Activated CD4-positive, alpha-beta memory T cell treated with anti-CD3 and anti-CD28 coated beads, Interleukin-2, amount 10 ng/mL, durations not matched to agents 7 days and 5 days (primary cell): ENCODE results near the gene GDF15. TPM values are rescaled to one million over a fixed set of nuclear protein-coding genes. Genes with fewer than 3 reads are reported as not detected.

Experiments used
- CTCF ChIA-PET: fragments of 350-600 bp; sonication (Branson Sonifier 250); formaldehyde crosslinking; loops from one replicate; lab custom pipeline; 2021; ENCODE audit warnings: antibody characterized with exemption, inconsistent platforms; lab: Charles Lee
- POLR2A ChIA-PET: fragments of 350-600 bp; sonication (Branson Sonifier 250); formaldehyde crosslinking; loops from one replicate; lab custom pipeline; 2021; ENCODE audit warnings: antibody characterized with exemption; lab: Charles Lee
- DNase-seq: peaks from one replicate; pipeline ENCODE4 v3.0.0-alpha.2; 2020
- H3K27ac Mint-ChIP-seq: one replicate; pipeline ENCODE4 v1.8.0; 2021; ENCODE audit warnings: mild to moderate bottlenecking, mixed read lengths
- H3K27me3 Mint-ChIP-seq: one replicate; pipeline ENCODE4 v1.8.0; 2021; ENCODE audit warnings: mixed read lengths
- H3K36me3 Mint-ChIP-seq: one replicate; pipeline ENCODE4 v1.8.0; 2021; ENCODE audit warnings: low read depth, mixed read lengths
- H3K4me1 Mint-ChIP-seq: one replicate; pipeline ENCODE4 v1.8.0; 2021; ENCODE audit warnings: mixed read lengths
- H3K4me3 Mint-ChIP-seq: one replicate; pipeline ENCODE4 v1.8.0; 2021; ENCODE audit warnings: mild to moderate bottlenecking, mixed read lengths
- H3K9me3 Mint-ChIP-seq: one replicate; pipeline ENCODE4 v1.8.0; 2021; ENCODE audit warnings: mixed read lengths
- total RNA-seq, 2 experiments: library from RNA; stranded (reverse); gene quantifications; one replicate each; pipeline ENCODE4 v1.2.3, GENCODE V29; 2021

GDF15 gene
- total RNA-seq, 2 experiments from 2014 or later = not detected

- H3K9me3 Mint-ChIP-seq = no peaks in the 10 kb centered on the region
- peaks cover 17% of the 10 kb centered on the region for H3K27me3 Mint-ChIP-seq
- CTCF ChIA-PET = interaction anchor here (0.7 to 3.9 kb wide), 9 partner anchors 16 to 304 kb away, joined by 3 to 18 read pairs (median 3); no protein-coding TSS in a partner anchor
- POLR2A ChIA-PET = interaction anchor here (0.7 to 9.6 kb wide), 16 partner anchors 11 to 415 kb away, joined by 3 to 115 read pairs (median 4); partner anchors contain the start of genes ELL, JUND, LSM4 and PIK3R2
- peak overlapping the region; percentile 86 for H3K27ac Mint-ChIP-seq
- peaks cover 73% of the 10 kb centered on the region for H3K4me1 Mint-ChIP-seq
- H3K4me3 Mint-ChIP-seq = peak overlapping the region; percentile 74
- peak; percentile 58 for DNase-seq
- peaks cover 5% of the 10 kb centered on the region for H3K36me3 Mint-ChIP-seq
Observed at GRCh38 chr19:18417250-18418028, 31.5 kb downstream of the GDF15 start.

GRCh38 chr19:18418029-18418482 is 32.1 kb downstream of the GDF15 start:
- H3K27me3 Mint-ChIP-seq = peaks cover 13% of the 10 kb centered on the region

GRCh38 chr19:18418483-18419194 is 32.7 kb downstream of the GDF15 start:
- Mint-ChIP-seq H3K27me3 (peaks cover 13% of the 10 kb centered on the region), H3K36me3 (peaks cover 13% of the 10 kb centered on the region), H3K4me1 (peaks cover 83% of the 10 kb centered on the region), H3K4me3 (peak overlapping the region; percentile 74), H3K9me3 (no peaks in the 10 kb centered on the region), H3K27ac (peak overlapping the region; percentile 86)
- peak; percentile 47 for DNase-seq
- ChIA-PET CTCF (interaction anchor here (0.7 to 3.9 kb wide), 10 partner anchors 8 to 227 kb away, joined by 3 to 18 read pairs (median 6); partner anchors contain the start of gene LSM4), POLR2A (interaction anchor here (0.7 to 9.6 kb wide), 16 partner anchors 9 to 413 kb away, joined by 3 to 115 read pairs (median 5); partner anchors contain the start of genes JUND, LSM4 and UPF1)

More at GRCh38 chr19:18418029-18418482, 32.1 kb downstream of the GDF15 start:
- H3K27ac Mint-ChIP-seq = peak overlapping the region; percentile 86
- peaks cover 10% of the 10 kb centered on the region for H3K36me3 Mint-ChIP-seq
- peak overlapping the region; percentile 74 for H3K4me3 Mint-ChIP-seq
- no peaks in the 10 kb centered on the region for H3K9me3 Mint-ChIP-seq
- peaks cover 78% of the 10 kb centered on the region for H3K4me1 Mint-ChIP-seq
- DNase-seq = no peak
- POLR2A ChIA-PET = interaction anchor here (0.7 to 9.6 kb wide), 15 partner anchors 9 to 414 kb away, joined by 3 to 115 read pairs (median 5); partner anchors contain the start of genes JUND, LSM4 and UPF1
- CTCF ChIA-PET = interaction anchor here (1.0 to 3.9 kb wide), 7 partner anchors 8 to 226 kb away, joined by 3 to 18 read pairs (median 6); no protein-coding TSS in a partner anchor

- peak; percentile 79 for DNase-seq
- Mint-ChIP-seq H3K4me1 (peaks cover 84% of the 10 kb centered on the region), H3K27me3 (peaks cover 11% of the 10 kb centered on the region), H3K4me3 (peak within 1 kb of the TSS; percentile 94), H3K9me3 (no peaks in the 10 kb centered on the region), H3K36me3 (peaks cover 15% of the 10 kb centered on the region), H3K27ac (peak within 1 kb of the TSS; percentile 91)
- CTCF ChIA-PET = interaction anchor here (0.7 to 3.9 kb wide), 9 partner anchors 9 to 227 kb away, joined by 3 to 18 read pairs (median 6); partner anchors contain the start of genes JUND and LSM4
- POLR2A ChIA-PET = interaction anchor here (0.7 to 9.6 kb wide), 15 partner anchors 9 to 214 kb away, joined by 3 to 115 read pairs (median 5); partner anchors contain the start of genes JUND and LSM4
Observed at GRCh38 chr19:18419195-18419698, 33.3 kb downstream of the GDF15 start, which contains the start of gene SSBP4. Gene SSBP4, plus strand, starts transcription at chr19:18419398. Its CDS starts 251 bp downstream, at chr19:18419649.

GRCh38 chr19:18419699-18420460 is 33.9 kb downstream of the GDF15 start:
- POLR2A ChIA-PET = interaction anchor here (0.7 to 9.6 kb wide), 15 partner anchors 8 to 412 kb away, joined by 3 to 115 read pairs (median 4); partner anchors contain the start of genes JUND, LSM4, UBA52 and UPF1
- Mint-ChIP-seq H3K27me3 (peaks cover 10% of the 10 kb centered on the region), H3K36me3 (peaks cover 15% of the 10 kb centered on the region), H3K4me3 (peak overlapping the region; percentile 94), H3K27ac (peak overlapping the region; percentile 91), H3K4me1 (peaks cover 84% of the 10 kb centered on the region), H3K9me3 (no peaks in the 10 kb centered on the region)
- CTCF ChIA-PET = interaction anchor here (0.7 to 3.9 kb wide), 11 partner anchors 8 to 228 kb away, joined by 3 to 18 read pairs (median 6); partner anchors contain the start of gene JUND
- peak; percentile 68 for DNase-seq

GRCh38 chr19:18420930-18421329 is 35.0 kb downstream of the GDF15 start:
- ChIA-PET POLR2A (interaction anchor here (1.1 to 9.6 kb wide), 13 partner anchors 7 to 411 kb away, joined by 3 to 115 read pairs (median 5); partner anchors contain the start of genes JUND, LSM4, UBA52 and UPF1), CTCF (interaction anchor here (1.4 to 3.8 kb wide), 5 partner anchors 9 to 143 kb away, joined by 4 to 16 read pairs (median 6); no protein-coding TSS in a partner anchor)
- DNase-seq = no peak
- Mint-ChIP-seq H3K9me3 (no peaks in the 10 kb centered on the region), H3K36me3 (peaks cover 15% of the 10 kb centered on the region), H3K4me1 (peaks cover 82% of the 10 kb centered on the region), H3K4me3 (peak overlapping the region; percentile 94), H3K27ac (peak overlapping the region; percentile 91), H3K27me3 (peaks cover 8% of the 10 kb centered on the region)

- Mint-ChIP-seq H3K27me3 (peaks cover 5% of the 10 kb centered on the region), H3K4me3 (peak overlapping the region; percentile 94), H3K9me3 (no peaks in the 10 kb centered on the region), H3K4me1 (peaks cover 78% of the 10 kb centered on the region), H3K36me3 (peaks cover 15% of the 10 kb centered on the region), H3K27ac (peak overlapping the region; percentile 91)
- ChIA-PET POLR2A (interaction anchor here (1.1 to 9.6 kb wide), 15 partner anchors 7 to 411 kb away, joined by 3 to 115 read pairs (median 5); partner anchors contain the start of genes JUND, UBA52 and UPF1), CTCF (interaction anchor here (1.0 to 2.3 kb wide), 7 partner anchors 10 to 143 kb away, joined by 3 to 10 read pairs (median 4); partner anchors contain the start of gene JUND)
- DNase-seq = no peak
Observed at GRCh38 chr19:18421371-18421959, 35.5 kb downstream of the GDF15 start.

GRCh38 chr19:18422530-18423191 is 36.7 kb downstream of the GDF15 start:
- Mint-ChIP-seq H3K4me1 (peaks cover 72% of the 10 kb centered on the region), H3K36me3 (peaks cover 15% of the 10 kb centered on the region), H3K4me3 (peak overlapping the region; percentile 94), H3K27me3 (no peaks in the 10 kb centered on the region), H3K9me3 (no peaks in the 10 kb centered on the region), H3K27ac (peak overlapping the region; percentile 91)
- ChIA-PET CTCF (interaction anchor here (1.0 to 2.3 kb wide), 4 partner anchors 34 to 144 kb away, joined by 3 to 10 read pairs (median 4); partner anchors contain the start of gene JUND), POLR2A (interaction anchor here (0.9 to 9.6 kb wide), 8 partner anchors 8 to 218 kb away, joined by 3 to 115 read pairs (median 4); partner anchors contain the start of gene JUND)
- peak; percentile 73 for DNase-seq

GRCh38 chr19:18423258-18424020 is 37.5 kb downstream of the GDF15 start:
- POLR2A ChIA-PET = interaction anchor here (0.9 to 2.8 kb wide), 4 partner anchors 8 to 142 kb away, joined by 3 to 17 read pairs (median 6); partner anchors contain the start of gene JUND
- Mint-ChIP-seq H3K9me3 (no peaks in the 10 kb centered on the region), H3K27me3 (no peaks in the 10 kb centered on the region), H3K36me3 (peaks cover 15% of the 10 kb centered on the region), H3K4me3 (peak overlapping the region; percentile 94), H3K27ac (peak overlapping the region; percentile 91), H3K4me1 (peaks cover 66% of the 10 kb centered on the region)
- CTCF ChIA-PET = interaction anchor here (0.6 kb wide), 1 partner anchor 553 kb away, joined by 3 read pairs; no protein-coding TSS in a partner anchor
- DNase-seq = no peak
